GM19099 (cell line): ENCODE measurements around the gene PITX3.
A peak's percentile ranks its signal among the peaks of the same experiment; 100 is the strongest.

ENCODE experiments used
- POLR2A ChIP-seq: IDR thresholded peaks from 3 replicates; pipeline ENCODE4 v1.6.1; 2011; ENCODE audit warnings: low read depth; ENCODE audit not compliant: insufficient read length; ENCODE audit errors: extremely low read depth

The PITX3 gene

GRCh38 chr10:102268375-102268888 is 27.1 kb upstream of the PITX3 start:
- no peak for TF ChIP-seq POLR2A

DNA sequence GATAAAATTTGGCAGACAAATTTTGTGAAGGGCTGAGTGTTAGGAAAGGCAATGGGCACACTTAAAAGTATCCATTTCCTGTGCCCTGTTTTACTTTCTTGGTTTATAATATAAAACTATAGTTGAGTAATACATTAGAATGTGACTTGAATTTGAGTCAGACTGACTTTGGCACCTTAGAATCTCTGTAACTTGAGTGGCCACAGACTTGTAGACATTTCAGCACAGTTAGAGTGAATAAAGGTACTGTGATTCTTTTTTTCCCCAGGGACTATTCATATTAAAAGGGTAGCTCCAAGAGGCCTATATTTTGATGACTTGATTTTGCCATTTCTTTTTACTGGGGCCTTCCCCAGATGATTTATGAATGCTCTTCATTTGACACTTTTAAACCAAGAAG is 26.4 kb upstream of the PITX3 start:
- TF ChIP-seq POLR2A = no peak

DNA sequence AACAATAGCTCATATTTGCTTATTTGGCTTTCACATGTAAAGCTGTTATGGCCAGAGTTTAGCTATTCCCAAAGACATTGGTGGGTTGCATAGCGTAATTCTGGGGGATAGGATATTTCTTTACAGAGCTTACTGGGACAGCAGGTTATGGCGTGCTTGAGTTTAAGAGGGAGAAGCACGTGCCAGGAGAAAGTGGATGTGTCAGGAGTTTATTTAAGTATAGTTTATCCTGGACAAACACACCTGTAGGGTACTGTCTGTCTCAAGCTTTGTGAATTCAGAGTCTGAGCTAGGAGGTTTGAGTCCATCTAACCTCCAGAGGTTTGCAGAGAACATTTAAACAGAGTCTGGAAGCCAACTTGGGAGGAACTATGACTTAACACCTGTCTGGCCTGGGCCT is 25.4 kb upstream of the PITX3 start:
- TF ChIP-seq POLR2A = no peak

DNA sequence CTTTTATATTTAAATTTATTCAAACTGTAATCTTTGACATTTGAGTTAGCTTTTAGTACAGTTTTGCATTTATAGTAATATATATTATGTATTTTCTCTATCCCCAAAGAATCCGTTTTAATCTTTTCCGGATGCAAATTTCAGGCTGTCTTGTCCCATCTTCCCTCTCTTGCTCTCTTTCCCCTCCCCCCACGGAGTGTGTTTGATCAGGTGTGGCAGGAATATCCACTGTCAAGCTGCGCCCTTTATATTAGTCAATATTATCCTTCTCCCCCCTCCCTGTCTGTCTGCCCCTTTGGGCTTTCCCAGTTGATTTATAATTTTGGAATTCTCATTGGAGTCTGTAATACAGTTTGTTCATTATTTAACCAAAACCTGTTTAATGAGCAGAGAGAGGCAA is 23.1 kb upstream of the PITX3 start:
- TF ChIP-seq POLR2A = no peak

GRCh38 chr10:102262744-102263370 is 21.5 kb upstream of the PITX3 start:
- TF ChIP-seq POLR2A = no peak

- no peak for TF ChIP-seq POLR2A
Observed at GRCh38 chr10:102261842-102262241, 20.5 kb upstream of the PITX3 start.

DNA sequence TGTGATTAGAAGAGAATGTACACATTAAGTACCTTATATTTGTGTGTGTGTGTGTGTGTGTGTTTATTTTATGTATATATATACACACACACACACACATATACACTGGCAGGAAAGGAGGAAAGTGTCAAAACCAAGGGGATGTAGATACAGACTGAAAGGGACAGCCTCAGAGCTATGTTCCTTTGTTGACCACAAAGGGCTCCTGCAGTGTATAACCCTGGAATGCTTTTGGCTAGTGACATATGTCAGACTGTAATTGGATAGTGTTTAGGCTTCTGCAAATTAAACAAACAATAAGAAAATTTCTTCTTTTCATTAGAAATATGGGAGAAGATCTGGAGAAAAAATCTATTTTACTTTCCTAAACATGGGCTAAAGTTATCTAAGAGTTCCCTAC is 19.9 kb upstream of the PITX3 start:
- no peak for TF ChIP-seq POLR2A

DNA sequence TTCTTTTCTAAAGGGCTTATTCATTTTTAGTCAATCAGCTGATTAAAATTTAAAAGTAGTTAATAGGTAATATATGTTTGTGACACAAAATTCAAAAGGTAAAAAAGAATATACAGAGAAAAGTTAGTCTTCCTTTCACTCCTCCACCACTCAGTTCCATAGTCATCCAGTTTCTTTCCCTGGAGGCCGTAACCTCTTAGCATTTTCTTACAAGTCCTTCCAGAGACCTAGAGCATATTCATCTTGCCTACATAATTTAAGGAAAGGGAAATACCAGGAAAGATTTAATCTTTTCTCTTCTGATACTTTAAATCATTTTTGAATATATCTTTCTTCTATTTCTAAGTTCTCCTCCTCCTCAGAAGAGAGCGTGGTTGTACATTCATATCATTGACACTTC is 14.1 kb upstream of the PITX3 start:
- TF ChIP-seq POLR2A = no peak

DNA sequence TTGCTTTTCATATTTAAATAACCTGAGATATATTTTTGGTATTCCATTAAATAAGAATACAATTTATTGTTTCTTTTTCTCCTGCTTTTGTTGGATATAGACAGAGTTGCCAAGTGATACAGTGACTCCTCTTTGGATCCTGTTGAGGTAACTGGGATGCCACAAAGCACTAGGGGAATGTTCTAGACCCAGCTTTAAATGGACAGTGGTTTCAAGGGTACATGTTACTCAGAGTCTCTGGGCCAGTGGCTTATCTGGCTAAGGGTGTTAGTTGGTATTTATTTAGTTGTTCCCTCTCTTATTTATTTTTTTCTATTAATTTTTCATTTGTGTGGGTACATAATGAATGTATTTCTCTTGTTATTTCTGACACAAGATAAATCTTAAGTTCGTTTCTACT is 13.1 kb upstream of the PITX3 start:
- no peak for TF ChIP-seq POLR2A

DNA sequence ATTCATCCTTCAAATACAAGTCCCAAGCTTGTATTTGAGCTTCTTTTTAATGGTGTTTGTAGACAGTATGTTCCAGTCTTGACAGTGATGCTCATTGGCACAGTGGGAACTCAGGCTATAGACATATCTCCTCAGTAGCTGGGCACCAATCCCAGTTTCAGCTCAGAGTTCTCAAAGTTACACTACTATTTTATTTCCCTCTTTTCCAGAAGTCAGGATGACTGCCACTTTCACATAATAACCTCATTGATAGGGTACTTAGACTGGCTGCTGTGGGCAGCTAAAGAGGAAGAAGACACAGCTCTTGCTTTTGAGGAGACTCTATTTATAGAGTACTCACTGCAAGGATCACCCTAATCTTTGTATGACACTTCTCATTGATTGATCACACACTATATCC is 6.4 kb upstream of the PITX3 start:
- no peak for TF ChIP-seq POLR2A

DNA sequence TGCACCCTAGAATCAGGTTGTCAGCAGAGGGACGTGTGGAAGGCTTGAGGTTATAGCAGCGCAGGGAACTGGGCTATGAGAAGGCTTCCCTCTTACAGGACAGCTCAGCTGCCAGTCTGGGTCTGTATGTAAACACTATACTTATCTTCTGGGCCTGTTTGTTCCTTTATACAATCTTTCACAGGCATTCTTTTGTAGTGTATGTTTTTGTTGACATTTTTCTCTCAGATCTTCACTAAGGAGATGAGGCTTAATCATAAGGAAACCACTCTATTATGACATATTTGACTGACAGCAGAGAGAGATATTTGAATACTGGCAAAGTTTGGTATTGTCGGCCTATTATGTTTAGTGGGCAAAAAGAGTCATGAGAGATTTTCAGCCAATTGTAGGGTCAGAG is 4.9 kb upstream of the PITX3 start:
- no peak for TF ChIP-seq POLR2A

DNA sequence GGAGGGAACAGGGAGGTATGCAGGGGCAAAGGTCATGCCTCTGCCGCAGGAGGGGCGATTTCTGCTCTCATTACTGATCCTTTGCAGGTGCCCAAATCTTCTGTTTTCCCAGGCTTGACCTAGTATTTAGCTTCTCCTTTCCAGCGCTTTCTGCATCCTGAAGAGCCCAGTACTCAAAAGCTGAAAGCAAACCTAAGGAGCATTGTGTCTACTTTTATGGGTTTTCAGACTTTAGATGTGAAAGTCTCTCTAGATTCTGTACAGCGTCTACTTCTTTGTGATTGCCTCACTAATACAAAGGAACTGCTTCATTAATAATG is 4.6 kb upstream of the PITX3 start:
- TF ChIP-seq POLR2A = no peak

DNA sequence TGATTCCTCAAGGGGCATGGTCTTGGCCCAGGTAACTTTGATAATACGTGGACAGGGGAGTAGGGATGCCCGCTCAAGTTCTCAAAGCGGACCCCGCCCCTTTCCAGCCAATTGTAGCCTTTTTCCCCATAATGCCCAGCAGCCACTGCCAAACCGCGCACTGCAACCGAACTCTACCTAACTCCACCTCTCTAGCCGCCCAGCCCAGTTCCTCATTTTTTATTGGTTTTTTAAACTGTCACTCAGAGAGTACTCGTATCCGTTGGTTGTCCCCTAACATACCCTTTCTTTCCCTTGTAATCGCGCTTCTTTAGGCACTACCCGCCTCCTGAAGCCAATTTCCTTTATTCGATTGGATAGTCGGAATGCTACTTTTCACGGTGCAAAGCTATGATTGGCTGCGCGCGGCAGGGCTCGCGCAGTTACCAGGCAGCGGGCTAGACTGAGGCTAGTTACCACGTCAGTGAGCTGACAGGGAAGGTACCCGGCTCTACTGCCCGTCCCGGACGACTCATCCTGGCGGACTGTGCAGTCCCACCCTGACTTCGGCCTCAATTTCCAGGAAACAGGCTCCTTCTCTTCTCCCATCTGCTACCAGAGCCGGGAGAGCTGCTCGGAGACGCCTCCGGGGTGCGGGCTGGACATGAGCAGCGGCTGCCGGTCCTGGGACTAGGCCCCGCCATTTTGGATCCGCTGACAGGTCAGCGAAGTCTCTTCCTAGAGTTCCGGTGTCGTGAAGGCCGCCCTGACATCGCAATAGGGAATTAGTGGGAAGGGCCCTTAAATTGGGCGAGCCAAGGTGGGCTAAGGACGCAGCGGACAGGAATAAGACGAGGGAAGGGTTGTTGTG is 4.0 kb upstream of the PITX3 start, which contains the start of gene GBF1:
TSS of gene GBF1 (plus strand) at position 451 of the 850 bp plus-strand sequence. CDS start 13,407 bp downstream, outside the sequence.
- TF ChIP-seq POLR2A = peak; percentile 83

- no peak for TF ChIP-seq POLR2A
Observed at GRCh38 chr10:102243309-102243708, 2.0 kb upstream of the PITX3 start.

DNA sequence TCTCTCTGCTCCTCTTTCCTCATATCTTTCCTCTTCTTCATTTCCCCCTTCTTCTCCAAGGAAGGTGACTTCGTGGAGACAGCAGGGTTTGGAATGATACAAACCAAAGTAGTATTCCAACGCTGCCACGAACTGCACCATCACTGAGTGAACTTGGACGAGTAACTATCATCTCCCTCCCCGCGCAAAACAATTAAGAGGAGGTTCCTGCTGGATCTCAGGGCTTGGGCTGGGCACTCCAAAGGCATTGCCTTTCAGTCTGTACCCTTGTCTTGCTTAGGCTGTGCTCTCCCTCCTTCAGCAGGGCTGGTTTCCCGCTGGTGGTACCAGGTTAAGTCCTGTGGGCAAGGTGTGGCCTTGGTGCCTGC is 790 bp upstream of the PITX3 start:
- no peak for TF ChIP-seq POLR2A

GRCh38 chr10:102241032-102241443 is 274 bp downstream of the PITX3 start:
- no peak for TF ChIP-seq POLR2A
